Measurements from ENCODE around the gene C19orf44. TPM values are rescaled to one million over a fixed set of nuclear protein-coding genes. Genes with fewer than 3 reads are reported as not detected.
A peak's percentile ranks its signal among the peaks of the same experiment; 100 is the strongest.

C19orf44 gene
- total RNA-seq, 3 donors from 2014 or later (not counting 1 experiment from before 2014, with no cell fraction given): 1.2 to 2.8 (median 1.4) TPM

- no peak for TF ChIP-seq CTCF (IDR thresholded peaks at IDR 0.05)
- WGBS (ENCODE audit: insufficient coverage): 91% methylated on average over 10 of the region's 10 CpGs
- H3K36me3 Mint-ChIP-seq: peaks cover 8% of the 10 kb centered on the region
Observed at GRCh38 chr19:16559780-16560276, 63.6 kb downstream of the C19orf44 start.

GRCh38 chr19:16561382-16561781, 65.2 kb downstream of the C19orf44 start:
- H3K27me3 ChIP-seq (ENCODE audit: control insufficient read depth, insufficient read depth, low read length): no peaks in the 10 kb centered on the region
- DNase-seq: no peak
- ATAC-seq: no peak
- intact Hi-C loops (cut with micrococcal nuclease): no loop called here
- Mint-ChIP-seq H3K4me1 (peaks cover 4 to 9% of the 10 kb centered on the region in 2 donors), H3K36me3 (peaks cover 12% of the 10 kb centered on the region), H3K9me3 (no peaks in the 10 kb centered on the region), H3K27ac (no peak overlapping the region), H3K27me3 (ENCODE audit: low read depth in 2 of 2) (no peaks in the 10 kb centered on the region), H3K4me3 (no peak overlapping the region)
- TF ChIP-seq CTCF (IDR thresholded peaks at IDR 0.05): no peak
- no peak overlapping the region for H3K27ac ChIP-seq (ENCODE audit: low read length)
- H3K4me1 ChIP-seq (ENCODE audit: control insufficient read depth, insufficient read depth, low read length): peaks cover 12% of the 10 kb centered on the region
- H3K4me3 ChIP-seq (ENCODE audit: low read length): no peak overlapping the region
- 97% methylated on average over 8 of the region's 8 CpGs for WGBS (ENCODE audit: insufficient coverage)
- H3K36me3 ChIP-seq (ENCODE audit: control insufficient read depth, insufficient read depth, low read length): peaks cover 35% of the 10 kb centered on the region
- H3K9me3 ChIP-seq (ENCODE audit: control insufficient read depth, insufficient read depth, low read length): no peaks in the 10 kb centered on the region

More at GRCh38 chr19:16559780-16560276, 63.6 kb downstream of the C19orf44 start:
- no peak overlapping the region for H3K4me3 ChIP-seq (ENCODE audit: low read length)
- H3K4me1 ChIP-seq (ENCODE audit: control insufficient read depth, insufficient read depth, low read length): no peaks in the 10 kb centered on the region
- peak overlapping the region in 1 of 2 donors; percentile 59 for H3K27ac Mint-ChIP-seq
- H3K27me3 Mint-ChIP-seq (ENCODE audit: low read depth in 2 of 2): no peaks in the 10 kb centered on the region
- no peaks in the 10 kb centered on the region for H3K9me3 Mint-ChIP-seq
- peaks cover 41% of the 10 kb centered on the region for H3K36me3 ChIP-seq (ENCODE audit: control insufficient read depth, insufficient read depth, low read length)
- H3K9me3 ChIP-seq (ENCODE audit: control insufficient read depth, insufficient read depth, low read length): no peaks in the 10 kb centered on the region
- ATAC-seq: no peak
- H3K4me3 Mint-ChIP-seq: no peak overlapping the region
- H3K27ac ChIP-seq (ENCODE audit: low read length): no peak overlapping the region
- DNase-seq: no peak
- intact Hi-C loops (cut with micrococcal nuclease): no loop called here
- H3K4me1 Mint-ChIP-seq: peaks cover 0 to 4% of the 10 kb centered on the region in 2 donors
- no peaks in the 10 kb centered on the region for H3K27me3 ChIP-seq (ENCODE audit: control insufficient read depth, insufficient read depth, low read length)

- WGBS (ENCODE audit: insufficient coverage): 97% methylated on average over 5 of the region's 6 CpGs
- peaks cover 23% of the 10 kb centered on the region for H3K4me1 ChIP-seq (ENCODE audit: control insufficient read depth, insufficient read depth, low read length)
- TF ChIP-seq CTCF (IDR thresholded peaks at IDR 0.05): no peak
- H3K27me3 Mint-ChIP-seq (ENCODE audit: low read depth in 2 of 2): no peaks in the 10 kb centered on the region
- peaks cover 10 to 14% of the 10 kb centered on the region in 2 donors for H3K4me1 Mint-ChIP-seq
- no peak overlapping the region for H3K4me3 Mint-ChIP-seq
- peaks cover 16% of the 10 kb centered on the region for H3K36me3 Mint-ChIP-seq
- H3K27me3 ChIP-seq (ENCODE audit: control insufficient read depth, insufficient read depth, low read length): no peaks in the 10 kb centered on the region
- DNase-seq (no peak), ATAC-seq (no peak)
- intact Hi-C loops (cut with micrococcal nuclease): no loop called here
- H3K9me3 Mint-ChIP-seq: no peaks in the 10 kb centered on the region
- no peak overlapping the region for H3K27ac ChIP-seq (ENCODE audit: low read length)
- no peak overlapping the region for H3K4me3 ChIP-seq (ENCODE audit: low read length)
- H3K9me3 ChIP-seq (ENCODE audit: control insufficient read depth, insufficient read depth, low read length): no peaks in the 10 kb centered on the region
- peaks cover 36% of the 10 kb centered on the region for H3K36me3 ChIP-seq (ENCODE audit: control insufficient read depth, insufficient read depth, low read length)
- H3K27ac Mint-ChIP-seq: no peak overlapping the region
Observed at GRCh38 chr19:16562608-16563025, 66.4 kb downstream of the C19orf44 start.

- no peak for ATAC-seq
- Histone ChIP-seq H3K4me3 (ENCODE audit: low read length) (no peak overlapping the region), H3K27ac (ENCODE audit: low read length) (no peak overlapping the region), H3K9me3 (ENCODE audit: control insufficient read depth, insufficient read depth, low read length) (no peaks in the 10 kb centered on the region), H3K27me3 (ENCODE audit: control insufficient read depth, insufficient read depth, low read length) (no peaks in the 10 kb centered on the region), H3K36me3 (ENCODE audit: control insufficient read depth, insufficient read depth, low read length) (peaks cover 36% of the 10 kb centered on the region), H3K4me1 (ENCODE audit: control insufficient read depth, insufficient read depth, low read length) (peaks cover 23% of the 10 kb centered on the region)
- no peak for TF ChIP-seq CTCF (IDR thresholded peaks at IDR 0.05)
- Mint-ChIP-seq H3K27ac (peak overlapping the region in 1 of 2 donors; percentile 48), H3K4me3 (no peak overlapping the region), H3K36me3 (peaks cover 13% of the 10 kb centered on the region), H3K9me3 (no peaks in the 10 kb centered on the region), H3K27me3 (ENCODE audit: low read depth in 2 of 2) (no peaks in the 10 kb centered on the region), H3K4me1 (peaks cover 10 to 14% of the 10 kb centered on the region in 2 donors)
- WGBS (ENCODE audit: insufficient coverage): 94% methylated on average over 6 of the region's 7 CpGs
- intact Hi-C loops (cut with micrococcal nuclease): loop anchor here (5.0 kb wide), 1 partner anchor 128 kb away; no protein-coding TSS in a partner anchor
- DNase-seq: no peak
Observed at GRCh38 chr19:16564842-16565241, 68.6 kb downstream of the C19orf44 start.
